ENCODE results near the gene LITAFD. TPM values are rescaled to one million over a fixed set of nuclear protein-coding genes. Genes with fewer than 3 reads are reported as not detected.
A peak's percentile ranks its signal among the peaks of the same experiment; 100 is the strongest.

The LITAFD gene
- total and polyA plus RNA-seq, 4 experiments from 2014 or later = not detected

DNA sequence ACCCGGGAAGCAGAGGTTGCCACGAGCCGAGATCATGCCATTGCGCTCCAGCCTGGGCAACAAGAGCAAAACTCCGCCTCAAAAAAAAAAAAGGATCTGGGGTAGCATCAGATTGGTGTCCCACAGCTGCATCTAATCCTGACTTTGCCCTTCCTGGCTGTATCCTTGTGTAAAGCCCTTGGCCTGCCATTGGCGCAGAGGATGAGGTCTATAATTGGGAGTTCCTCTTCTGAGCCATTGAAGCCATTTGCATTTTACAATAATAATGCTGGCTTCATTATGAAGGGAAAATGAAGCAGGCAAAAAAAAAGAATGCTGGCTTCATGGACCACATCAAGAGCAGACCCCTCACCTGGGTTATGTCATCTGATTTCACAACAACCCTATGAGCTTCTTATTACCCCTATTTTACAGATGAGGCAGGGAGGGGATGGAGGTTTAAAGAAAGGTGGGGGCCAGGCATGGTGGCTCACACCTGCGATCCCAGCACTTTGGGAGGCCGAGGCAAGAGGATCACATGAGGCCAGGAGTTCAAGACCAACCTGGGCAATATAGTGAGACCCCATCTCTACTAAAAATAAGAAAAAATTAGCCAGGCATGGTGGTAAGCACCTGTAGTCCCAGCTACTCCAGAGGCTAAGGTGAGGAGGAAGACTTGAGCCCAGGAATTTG, 1.2 kb upstream of the LITAFD start:
- Histone ChIP-seq H3K27me3 (ENCODE audit: insufficient read depth, low read length) (no peaks in the 10 kb centered on the region), H3K4me3 (ENCODE audit: low read length in 2 of 2) (no peak overlapping the region), H3K4me1 (ENCODE audit: insufficient read depth, low read length) (peaks cover 3% of the 10 kb centered on the region), H3K27ac (ENCODE audit: low read depth, low read length) (no peak overlapping the region), H3K36me3 (ENCODE audit: insufficient read depth, low read length) (no peaks in the 10 kb centered on the region), H3K9me3 (ENCODE audit: control insufficient read depth in 1 of 2, low read length in 2 of 2) (no peaks in the 10 kb centered on the region)
- Mint-ChIP-seq H3K4me3 (no peak overlapping the region), H3K27ac (peak overlapping the region in 1 of 7 donors; percentile 13), H3K27me3 (peaks cover 6 to 8% of the 10 kb centered on the region in 2 donors), H3K9me3 (peaks cover 0 to 3% (median 0%) of the 10 kb centered on the region in 8 donors), H3K36me3 (no peaks in the 10 kb centered on the region), H3K4me1 (peaks cover 3 to 23% (median 14%) of the 10 kb centered on the region in 4 donors)
- ChIA-PET CTCF (ENCODE audit: partially characterized antibody) (interaction anchor here (0.5 to 6.2 kb wide), 31 partner anchors 8 to 312 kb away, joined by 3 to 57 read pairs (median 5); partner anchors contain the start of genes CARHSP1, PMM2 and TMEM186), POLR2A (ENCODE audit: partially characterized antibody) (interaction anchor here (1.3 to 2.4 kb wide), 4 partner anchors 10 to 18 kb away, joined by 3 to 21 read pairs (median 6); partner anchors contain the start of gene CARHSP1)
- intact Hi-C loops (cut with micrococcal nuclease) = loop anchor here (1.0 to 2.0 kb wide), 3 partner anchors 220 to 314 kb away; no protein-coding TSS in a partner anchor
- DNase-seq = no peak

DNA sequence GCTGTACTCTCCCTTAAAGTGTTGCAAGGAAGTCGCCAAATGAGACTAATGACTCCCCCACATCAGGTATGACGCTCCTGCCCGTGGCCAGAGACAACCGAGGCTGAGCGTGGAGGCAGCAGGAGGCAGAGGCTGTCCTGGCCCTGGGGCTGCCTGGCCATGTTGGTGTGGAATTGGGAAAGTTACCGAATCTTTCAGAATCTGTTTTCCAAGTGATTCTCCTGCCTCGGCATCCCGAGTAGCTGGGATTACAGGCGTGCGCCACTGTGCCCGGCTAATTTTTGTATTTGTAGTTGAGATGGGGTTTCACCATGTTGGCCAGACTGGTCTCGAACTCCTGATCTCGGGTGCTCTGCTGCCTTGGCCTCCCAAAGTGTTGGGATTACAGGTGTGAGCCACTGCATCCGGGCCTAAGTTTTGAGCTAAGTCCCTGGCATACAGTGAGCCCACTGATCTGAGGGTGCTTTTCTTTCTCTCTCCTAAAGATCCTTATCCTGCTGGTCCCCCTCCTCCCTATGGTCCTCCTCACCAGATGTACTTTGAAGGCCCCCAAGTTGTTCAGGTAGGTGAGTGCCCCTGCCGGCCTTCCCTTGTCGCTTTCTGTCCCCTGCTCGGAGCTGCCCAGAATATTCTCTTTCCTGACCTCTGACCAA, 700 bp downstream of the LITAFD start:
- H3K9me3 ChIP-seq (ENCODE audit: control insufficient read depth in 1 of 2, low read length in 2 of 2) = no peaks in the 10 kb centered on the region
- H3K4me1 ChIP-seq (ENCODE audit: insufficient read depth, low read length) = peaks cover 3% of the 10 kb centered on the region
- H3K36me3 ChIP-seq (ENCODE audit: insufficient read depth, low read length) = no peaks in the 10 kb centered on the region
- no peak overlapping the region for H3K27ac ChIP-seq (ENCODE audit: low read depth, low read length)
- no peak overlapping the region for H3K27ac Mint-ChIP-seq
- no peak overlapping the region for H3K4me3 ChIP-seq (ENCODE audit: low read length in 2 of 2)
- ChIA-PET POLR2A (ENCODE audit: partially characterized antibody) (no interaction called here), CTCF (ENCODE audit: partially characterized antibody) (interaction anchor here (1.0 to 6.2 kb wide), 6 partner anchors 9 to 314 kb away, joined by 3 to 57 read pairs (median 22); partner anchors contain the start of gene CARHSP1)
- peaks cover 0 to 2% of the 10 kb centered on the region in 2 donors for H3K36me3 Mint-ChIP-seq
- H3K4me1 Mint-ChIP-seq = peaks cover 8 to 30% (median 20%) of the 10 kb centered on the region in 4 donors
- DNase-seq = no peak
- no peaks in the 10 kb centered on the region for H3K27me3 ChIP-seq (ENCODE audit: insufficient read depth, low read length)
- H3K9me3 Mint-ChIP-seq = peaks cover 0 to 3% (median 0%) of the 10 kb centered on the region in 8 donors
- H3K4me3 Mint-ChIP-seq = no peak overlapping the region
- intact Hi-C loops (cut with micrococcal nuclease) = no loop called here
- H3K27me3 Mint-ChIP-seq = peaks cover 6 to 9% of the 10 kb centered on the region in 2 donors

DNA sequence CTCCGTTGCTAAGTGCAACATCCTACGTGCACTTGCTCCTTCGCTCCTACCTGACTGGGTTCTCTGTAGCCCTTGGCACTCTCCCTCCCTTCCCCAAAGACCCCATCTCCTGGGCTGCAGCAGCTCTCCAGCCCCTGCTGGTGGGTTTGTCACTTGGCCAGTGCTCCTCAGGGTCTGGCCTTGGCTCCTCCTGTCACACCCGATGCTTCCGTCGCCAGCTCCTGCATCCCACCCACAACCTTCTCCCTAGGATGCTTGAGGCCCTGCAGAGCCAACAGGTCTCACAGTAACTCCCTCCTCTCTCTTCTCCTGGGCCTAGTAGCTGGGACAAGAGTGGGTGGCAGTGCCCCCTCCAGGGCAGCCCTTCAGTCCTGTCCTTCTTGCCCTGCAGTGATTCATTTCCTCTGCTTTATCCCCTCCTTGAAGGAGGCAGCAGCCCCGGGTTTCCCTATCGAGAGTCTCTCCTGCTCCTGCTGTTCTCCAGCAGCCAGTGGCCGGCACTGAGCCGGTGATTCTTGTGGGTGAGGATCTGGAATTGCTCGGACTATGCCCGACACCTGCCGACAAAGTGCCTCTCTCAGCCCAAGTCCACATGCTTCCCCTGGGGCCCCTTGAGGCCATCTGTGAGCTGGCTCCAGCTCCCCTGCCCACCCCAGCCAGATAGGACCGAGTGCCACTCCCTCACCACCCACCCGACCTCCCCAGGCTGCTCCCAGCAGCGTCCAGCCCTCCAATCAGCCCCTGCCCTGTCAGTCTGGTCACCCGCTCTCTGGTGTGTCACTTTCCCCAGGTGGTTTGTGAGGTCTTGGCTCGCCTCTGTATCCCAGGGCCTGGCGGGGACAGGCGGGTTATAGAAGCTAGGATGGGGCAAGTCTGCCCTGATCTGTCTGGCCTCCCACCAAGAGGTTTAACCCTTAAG, 3.8 kb downstream of the LITAFD start:
- Mint-ChIP-seq H3K36me3 (peaks cover 3 to 10% of the 10 kb centered on the region in 2 donors), H3K27ac (peak overlapping the region in 5 of 7 donors; percentile 29 to 76 (median 62)), H3K4me3 (peak overlapping the region in 1 of 8 donors; percentile 17), H3K9me3 (peaks cover 0 to 3% (median 0%) of the 10 kb centered on the region in 8 donors), H3K4me1 (peaks cover 7 to 21% (median 12%) of the 10 kb centered on the region in 4 donors), H3K27me3 (peaks cover 6 to 9% of the 10 kb centered on the region in 2 donors)
- Histone ChIP-seq H3K36me3 (ENCODE audit: insufficient read depth, low read length) (no peaks in the 10 kb centered on the region), H3K27ac (ENCODE audit: low read depth, low read length) (no peak overlapping the region), H3K9me3 (ENCODE audit: control insufficient read depth in 1 of 2, low read length in 2 of 2) (no peaks in the 10 kb centered on the region), H3K4me3 (ENCODE audit: low read length in 2 of 2) (no peak overlapping the region), H3K27me3 (ENCODE audit: insufficient read depth, low read length) (no peaks in the 10 kb centered on the region), H3K4me1 (ENCODE audit: insufficient read depth, low read length) (peaks cover under 1% of the 10 kb centered on the region)
- intact Hi-C loops (cut with micrococcal nuclease) = no loop called here
- ChIA-PET POLR2A (ENCODE audit: partially characterized antibody) (interaction anchor here (0.6 to 1.0 kb wide), 2 partner anchors 11 to 17 kb away, joined by 3 to 6 read pairs; partner anchors contain the start of gene CARHSP1), CTCF (ENCODE audit: partially characterized antibody) (interaction anchor here (0.6 to 2.2 kb wide), 4 partner anchors 17 to 123 kb away, joined by 3 to 5 read pairs (median 4); partner anchors contain the start of gene CARHSP1)
- no peak for DNase-seq

DNA sequence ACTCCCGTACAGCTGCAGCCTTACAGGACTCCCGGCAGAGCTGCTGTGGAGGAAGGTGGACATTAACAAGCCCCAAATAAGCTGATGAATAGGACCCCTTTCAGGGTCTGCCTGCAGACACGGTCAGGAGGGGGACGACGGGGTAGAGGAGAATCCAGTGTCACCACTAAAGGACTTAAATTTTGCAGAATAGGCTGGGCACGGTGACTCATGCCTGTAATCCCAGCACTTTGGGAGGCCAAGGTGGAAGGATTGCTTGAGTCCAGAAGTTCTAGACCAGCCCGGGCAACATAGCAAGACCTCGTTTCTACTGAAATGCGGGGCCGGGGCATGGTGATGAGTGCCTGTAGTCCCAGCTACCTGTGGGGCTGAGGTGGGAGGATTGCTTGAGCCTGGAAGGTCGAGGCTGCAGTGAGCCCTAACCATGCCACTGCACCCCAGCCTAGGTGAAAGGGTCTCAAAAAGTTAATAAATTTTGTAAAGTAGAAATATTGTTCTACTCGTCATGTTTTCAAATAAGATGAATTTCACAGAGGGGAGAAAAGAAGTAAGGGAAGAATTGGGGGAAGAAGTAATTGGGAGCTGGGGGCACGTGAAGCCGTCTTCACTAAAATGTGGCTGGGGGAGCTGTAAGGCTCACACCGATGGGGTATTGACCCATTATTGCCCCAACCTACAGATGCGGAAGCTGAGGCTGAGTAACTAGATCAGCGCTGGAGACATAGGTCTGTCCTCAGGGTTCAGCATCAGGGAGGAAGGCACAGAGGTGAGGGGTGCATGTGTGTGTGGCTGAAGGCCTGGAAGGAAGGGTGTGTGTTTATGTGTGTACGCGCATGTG, 4.7 kb downstream of the LITAFD start:
- Histone ChIP-seq H3K27ac (ENCODE audit: low read depth, low read length) (no peak overlapping the region), H3K27me3 (ENCODE audit: insufficient read depth, low read length) (no peaks in the 10 kb centered on the region), H3K4me1 (ENCODE audit: insufficient read depth, low read length) (peaks cover 9% of the 10 kb centered on the region), H3K4me3 (ENCODE audit: low read length in 2 of 2) (no peak overlapping the region), H3K9me3 (ENCODE audit: control insufficient read depth in 1 of 2, low read length in 2 of 2) (no peaks in the 10 kb centered on the region), H3K36me3 (ENCODE audit: insufficient read depth, low read length) (peaks cover 6% of the 10 kb centered on the region)
- POLR2A ChIA-PET (ENCODE audit: partially characterized antibody) = interaction anchor here (0.9 to 1.0 kb wide), 2 partner anchors 14 to 18 kb away, joined by 3 to 6 read pairs; partner anchors contain the start of gene CARHSP1
- no peak for DNase-seq
- CTCF ChIA-PET (ENCODE audit: partially characterized antibody) = interaction anchor here (0.6 to 2.2 kb wide), 3 partner anchors 18 to 122 kb away, joined by 4 to 5 read pairs (median 4); partner anchors contain the start of gene CARHSP1
- Mint-ChIP-seq H3K4me3 (peak overlapping the region in 1 of 8 donors; percentile 26), H3K27ac (peak overlapping the region in 4 of 7 donors; percentile 41 to 74 (median 56)), H3K36me3 (peaks cover 9 to 19% of the 10 kb centered on the region in 2 donors), H3K27me3 (peaks cover 6 to 9% of the 10 kb centered on the region in 2 donors), H3K4me1 (peaks cover 9 to 30% (median 19%) of the 10 kb centered on the region in 4 donors), H3K9me3 (peaks cover 0 to 3% (median 0%) of the 10 kb centered on the region in 8 donors)
- intact Hi-C loops (cut with micrococcal nuclease) = no loop called here

DNA sequence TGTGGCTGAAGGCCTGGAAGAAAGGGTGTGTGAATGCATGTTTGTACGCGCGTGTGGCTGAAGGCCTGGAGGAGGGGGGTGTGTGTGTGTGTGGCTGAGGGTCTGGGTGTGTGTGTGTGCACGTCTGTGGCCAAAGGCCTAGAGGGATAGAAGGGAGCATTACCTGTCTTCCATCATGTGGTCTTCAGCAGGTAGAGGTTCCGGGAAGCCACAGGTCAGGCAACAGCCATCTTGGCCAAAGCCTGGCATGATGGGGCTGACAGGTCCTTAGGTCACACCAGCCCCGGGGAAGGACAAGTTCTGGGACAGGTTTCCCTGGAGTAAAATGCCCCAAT, 5.2 kb downstream of the LITAFD start:
- Mint-ChIP-seq H3K27ac (peak overlapping the region in 3 of 7 donors; percentile 45 to 74 (median 67)), H3K36me3 (peaks cover 9 to 23% of the 10 kb centered on the region in 2 donors), H3K27me3 (peaks cover 6 to 9% of the 10 kb centered on the region in 2 donors), H3K4me1 (peaks cover 13 to 36% (median 23%) of the 10 kb centered on the region in 4 donors), H3K9me3 (peaks cover 0 to 3% (median 0%) of the 10 kb centered on the region in 8 donors), H3K4me3 (peak overlapping the region in 1 of 8 donors; percentile 26)
- DNase-seq = no peak
- peaks cover 6% of the 10 kb centered on the region for H3K36me3 ChIP-seq (ENCODE audit: insufficient read depth, low read length)
- no peak overlapping the region for H3K27ac ChIP-seq (ENCODE audit: low read depth, low read length)
- H3K9me3 ChIP-seq (ENCODE audit: control insufficient read depth in 1 of 2, low read length in 2 of 2) = no peaks in the 10 kb centered on the region
- H3K4me1 ChIP-seq (ENCODE audit: insufficient read depth, low read length) = peaks cover 14% of the 10 kb centered on the region
- ChIA-PET POLR2A (ENCODE audit: partially characterized antibody) (interaction anchor here (0.9 kb wide), 1 partner anchor 13 kb away, joined by 3 read pairs; no protein-coding TSS in a partner anchor), CTCF (ENCODE audit: partially characterized antibody) (no interaction called here)
- no peak overlapping the region for H3K4me3 ChIP-seq (ENCODE audit: low read length in 2 of 2)
- intact Hi-C loops (cut with micrococcal nuclease) = no loop called here
- no peaks in the 10 kb centered on the region for H3K27me3 ChIP-seq (ENCODE audit: insufficient read depth, low read length)

DNA sequence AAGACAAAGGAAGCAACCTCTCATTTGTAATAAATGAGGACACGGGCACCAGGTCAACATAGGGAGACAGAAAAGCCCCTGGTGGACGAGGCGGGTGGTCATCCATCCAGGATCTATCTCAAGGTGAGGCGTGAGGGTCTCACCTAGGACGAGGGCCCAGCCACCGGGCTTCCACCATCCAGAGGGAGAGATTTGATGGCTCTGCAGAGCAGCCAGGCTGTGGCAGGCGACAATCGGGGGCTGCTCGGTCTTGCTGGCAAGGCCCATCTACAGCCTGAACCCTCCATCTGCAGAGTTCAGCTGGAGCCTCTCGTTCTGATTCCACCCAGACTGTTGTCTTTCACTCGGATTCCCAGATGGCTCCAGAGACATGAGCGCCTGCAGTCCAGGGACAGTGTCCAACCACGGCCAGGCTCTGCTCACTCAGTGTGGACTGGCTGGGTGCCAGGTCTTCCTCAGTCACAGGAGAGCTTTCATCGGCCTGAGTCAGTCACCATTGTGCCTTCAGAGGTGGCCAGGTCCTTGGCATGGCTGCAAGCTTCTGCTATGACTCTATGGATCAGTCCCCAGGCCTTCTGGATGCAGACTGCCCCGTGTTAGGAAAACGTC, 5.9 kb downstream of the LITAFD start:
- no peaks in the 10 kb centered on the region for H3K9me3 ChIP-seq (ENCODE audit: control insufficient read depth in 1 of 2, low read length in 2 of 2)
- peaks cover 6% of the 10 kb centered on the region for H3K36me3 ChIP-seq (ENCODE audit: insufficient read depth, low read length)
- DNase-seq = no peak
- H3K4me1 ChIP-seq (ENCODE audit: insufficient read depth, low read length) = peaks cover 14% of the 10 kb centered on the region
- Mint-ChIP-seq H3K27me3 (peaks cover 6 to 9% of the 10 kb centered on the region in 2 donors), H3K27ac (peak overlapping the region in 2 of 7 donors; percentile 55 to 67), H3K4me1 (peaks cover 13 to 37% (median 23%) of the 10 kb centered on the region in 4 donors), H3K36me3 (peaks cover 10 to 28% of the 10 kb centered on the region in 2 donors), H3K4me3 (no peak overlapping the region), H3K9me3 (peaks cover 0 to 2% (median 0%) of the 10 kb centered on the region in 8 donors)
- no peak overlapping the region for H3K4me3 ChIP-seq (ENCODE audit: low read length in 2 of 2)
- no peak overlapping the region for H3K27ac ChIP-seq (ENCODE audit: low read depth, low read length)
- ChIA-PET CTCF (ENCODE audit: partially characterized antibody) (no interaction called here), POLR2A (ENCODE audit: partially characterized antibody) (interaction anchor here (0.9 kb wide), 1 partner anchor 13 kb away, joined by 3 read pairs; no protein-coding TSS in a partner anchor)
- intact Hi-C loops (cut with micrococcal nuclease) = no loop called here
- H3K27me3 ChIP-seq (ENCODE audit: insufficient read depth, low read length) = no peaks in the 10 kb centered on the region
